Subcutaneous adipose tissue (tissue), 4 donors: Measurements from ENCODE around the gene ELMO2. TPM values are rescaled to one million over a fixed set of nuclear protein-coding genes. Genes with fewer than 3 reads are reported as not detected.

ENCODE experiments used
- CTCF ChIP-seq: fragments of 450-650 bp; IDR thresholded peaks from one replicate; pipeline ENCODE4 v1.5.1; 2016; ENCODE audit warnings: low read depth, mild to moderate bottlenecking, control low read depth, antibody characterized with exemption, moderate library complexity
- total RNA-seq, 4 donors: library from RNA; depleted of rRNA; stranded (reverse); fragments of >200 nt; gene quantifications; one replicate each; pipeline ENCODE4 v1.1.0, GENCODE V29; 2016

Gene ELMO2
- total RNA-seq, 4 donors from 2014 or later, result 37.3 to 54.7 (median 44.0) TPM

GRCh38 chr20:46406986-46407670 is 713 bp upstream of the ELMO2 start:
- TF ChIP-seq CTCF, result no peak

DNA sequence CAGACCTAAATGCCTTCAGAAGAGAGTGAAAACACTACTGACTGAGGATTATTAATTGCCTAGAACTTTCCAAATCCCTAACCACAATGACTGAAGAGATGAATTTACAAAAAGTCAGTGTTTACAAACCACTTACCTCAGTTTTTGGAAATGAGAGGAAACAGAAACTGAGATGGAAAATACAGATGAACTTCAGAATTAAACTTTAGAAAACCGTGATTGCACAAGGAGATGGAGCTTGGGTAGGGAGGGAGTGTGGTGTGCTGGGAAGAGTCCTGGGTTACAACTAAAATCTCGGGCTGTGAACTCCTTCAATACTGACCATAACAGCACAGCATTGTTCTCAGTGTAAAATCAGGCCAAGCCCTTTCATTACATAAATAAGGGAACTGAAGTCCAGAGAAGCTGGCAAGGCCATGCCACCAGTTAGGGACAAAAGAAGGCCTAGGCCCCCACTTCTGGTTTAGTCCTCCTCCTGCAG is 4.0 kb downstream of the ELMO2 start:
- TF ChIP-seq CTCF, result no peak

GRCh38 chr20:46401478-46401860 is 4.9 kb downstream of the ELMO2 start:
- TF ChIP-seq CTCF, result no peak

GRCh38 chr20:46400828-46401477 is 5.5 kb downstream of the ELMO2 start:
- TF ChIP-seq CTCF, result no peak

DNA sequence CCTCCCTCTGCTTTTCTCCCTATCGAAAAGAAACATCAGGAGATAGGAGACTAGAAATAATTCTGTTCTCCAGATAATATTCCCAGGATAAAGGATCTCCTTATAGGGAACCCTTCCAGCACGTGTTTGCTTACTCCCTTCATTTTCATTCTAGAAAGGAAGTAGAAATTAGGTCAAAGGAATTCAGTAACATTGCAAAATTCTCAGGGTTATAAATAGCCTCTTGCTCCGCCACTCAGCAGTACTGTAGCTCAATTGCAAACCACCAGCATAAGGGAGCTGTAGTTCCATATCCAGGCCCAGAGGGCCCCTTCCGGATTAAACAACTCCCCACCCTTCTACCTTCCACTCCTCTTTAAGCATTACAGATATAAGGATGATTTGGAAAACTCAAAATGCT is 6.2 kb downstream of the ELMO2 start:
- no peak for TF ChIP-seq CTCF

- no peak for TF ChIP-seq CTCF
These were observed 7.0 kb downstream of the ELMO2 start for GRCh38 chr20:46399401-46399800.

DNA sequence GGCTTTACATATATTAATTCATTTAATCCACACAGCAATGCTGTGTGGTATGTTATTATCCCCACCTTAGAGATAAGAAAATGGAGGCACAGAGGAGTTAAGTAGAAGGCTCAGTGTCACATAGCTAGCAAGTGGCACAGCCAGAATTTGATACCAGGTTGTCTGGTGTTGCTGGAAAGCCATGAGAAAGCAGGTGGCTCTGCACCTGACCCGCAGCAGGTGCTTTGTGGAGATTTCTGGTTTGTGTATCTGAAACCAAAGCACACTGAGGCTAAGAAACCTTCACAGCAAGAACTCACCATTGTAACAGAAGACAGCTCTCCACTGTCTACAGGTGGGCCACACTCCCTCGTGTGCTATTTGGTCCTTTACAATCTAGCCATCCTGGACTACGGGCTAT is 7.5 kb downstream of the ELMO2 start:
- TF ChIP-seq CTCF, result no peak
